Coronary artery (tissue), 2 donors: Measurements from ENCODE around the gene MAPK7.

Experiments used
- DNase-seq: peaks from one replicate; pipeline ENCODE4 v3.0.0-alpha.2; 2017; ENCODE audit warnings: low spot score
- H3K27ac ChIP-seq, 2 donors: fragments of 200-600 bp; sonication (generic); one replicate each; pipeline ENCODE4 v1.5.1; 2016 to 2019
- H3K4me3 ChIP-seq: fragments of 200-600 bp; sonication (generic); 2 replicates; pipeline ENCODE4 v1.5.1; 2016; ENCODE audit warnings: mild to moderate bottlenecking, moderate library complexity
- CTCF ChIP-seq: fragments of 200-600 bp; sonication (generic); IDR thresholded peaks from one replicate; pipeline ENCODE4 v1.5.1; 2019; ENCODE audit warnings: antibody characterized with exemption

MAPK7 gene

GRCh38 chr17:19426631-19427030 is 48.3 kb downstream of the MAPK7 start:
- DNase-seq, result no peak
- Histone ChIP-seq H3K27ac (no peak overlapping the region), H3K4me3 (no peak overlapping the region)
- no peak for TF ChIP-seq CTCF

DNA sequence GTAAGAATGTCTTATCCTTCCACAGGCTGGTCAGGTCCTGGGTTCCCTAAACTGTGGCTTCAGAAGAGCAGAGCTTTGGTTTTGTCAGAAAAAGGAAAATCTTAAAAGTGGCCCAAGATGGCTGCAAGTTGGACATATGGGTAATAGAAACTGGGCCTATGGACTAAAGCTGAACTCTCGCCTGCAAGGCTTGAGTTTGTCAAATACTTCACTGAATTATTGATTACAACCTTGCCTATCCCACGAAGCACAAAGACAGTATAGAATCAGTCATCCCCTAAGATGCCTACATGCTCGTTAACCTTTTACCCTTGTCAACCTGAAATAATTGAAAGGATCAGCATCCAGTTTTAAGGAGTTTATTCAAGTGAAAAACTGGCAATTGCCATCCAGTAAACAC is 53.4 kb downstream of the MAPK7 start:
- TF ChIP-seq CTCF, result no peak
- no peak for DNase-seq
- no peak overlapping the region for H3K27ac ChIP-seq
- no peak overlapping the region for H3K4me3 ChIP-seq
